HuH-7.5 (cell line): Measurements from ENCODE around the gene SEZ6L.

Source experiments
- DNase-seq: peaks from one replicate; pipeline ENCODE4 v3.0.0; 2011; ENCODE audit warnings: low spot score

The SEZ6L gene

GRCh38 chr22:26298605-26299310, 129.5 kb downstream of the SEZ6L start:
- no peak for DNase-seq

GRCh38 chr22:26302726-26303125, 133.5 kb downstream of the SEZ6L start:
- no peak for DNase-seq

GRCh38 chr22:26303475-26303874, 134.2 kb downstream of the SEZ6L start:
- DNase-seq = no peak

GRCh38 chr22:26304730-26305129, 135.5 kb downstream of the SEZ6L start:
- DNase-seq = no peak

- DNase-seq = no peak
These were observed 139.2 kb downstream of the SEZ6L start for GRCh38 chr22:26308467-26308866.

- no peak for DNase-seq
These were observed 141.4 kb downstream of the SEZ6L start for GRCh38 chr22:26310616-26311015.

- DNase-seq = no peak
These were observed 144.0 kb downstream of the SEZ6L start for GRCh38 chr22:26313291-26313690.

GRCh38 chr22:26314171-26314570, 144.9 kb downstream of the SEZ6L start:
- DNase-seq = no peak

GRCh38 chr22:26314656-26315055, 145.4 kb downstream of the SEZ6L start:
- no peak for DNase-seq

GRCh38 chr22:26316732-26317285, 147.5 kb downstream of the SEZ6L start:
- DNase-seq = no peak

GRCh38 chr22:26318975-26319374, 149.7 kb downstream of the SEZ6L start:
- DNase-seq = no peak

GRCh38 chr22:26320447-26320846, 151.2 kb downstream of the SEZ6L start:
- DNase-seq = no peak

- no peak for DNase-seq
These were observed 152.2 kb downstream of the SEZ6L start for GRCh38 chr22:26321469-26321913.

- DNase-seq = no peak
These were observed 153.1 kb downstream of the SEZ6L start for GRCh38 chr22:26322179-26322905.

- DNase-seq = no peak
These were observed 153.8 kb downstream of the SEZ6L start for GRCh38 chr22:26323013-26323412.

GRCh38 chr22:26324150-26324549, 154.9 kb downstream of the SEZ6L start:
- no peak for DNase-seq

- DNase-seq = no peak
These were observed 156.4 kb downstream of the SEZ6L start for GRCh38 chr22:26325641-26326040.

GRCh38 chr22:26326803-26327202, 157.5 kb downstream of the SEZ6L start:
- DNase-seq = no peak

- no peak for DNase-seq
These were observed 158.0 kb downstream of the SEZ6L start for GRCh38 chr22:26327306-26327705.

GRCh38 chr22:26328221-26328620, 159.0 kb downstream of the SEZ6L start:
- no peak for DNase-seq

- DNase-seq = peak; percentile 58
These were observed 161.8 kb downstream of the SEZ6L start for GRCh38 chr22:26330971-26331625.

GRCh38 chr22:26333088-26333800, 164.0 kb downstream of the SEZ6L start:
- DNase-seq = no peak
